Esophagus squamous epithelium (tissue), 4 donors: ENCODE measurements around the gene RBM48.

Experiments used
- POLR2A ChIP-seq, 4 donors: fragments of 450-650 bp; IDR thresholded peaks; one replicate each; pipeline ENCODE4 v1.6.1; 2017; ENCODE audit warnings: antibody characterized with exemption in 4 of 4, mild to moderate bottlenecking in 4 of 4, moderate library complexity in 3 of 4
- TF ChIP-seq, protein P1 (sequence below), 6 experiments: fragments of 450-650 bp in 4 of 6; fragments of 200-600 bp in 2 of 6; sonication (generic) in 2 of 6; IDR thresholded peaks; one replicate each; pipeline ENCODE4 v1.5.1; 2016 to 2019; ENCODE audit warnings: antibody characterized with exemption in 6 of 6, mild to moderate bottlenecking in 4 of 6, moderate library complexity in 4 of 6

- TF ChIP-seq, protein P1, sequence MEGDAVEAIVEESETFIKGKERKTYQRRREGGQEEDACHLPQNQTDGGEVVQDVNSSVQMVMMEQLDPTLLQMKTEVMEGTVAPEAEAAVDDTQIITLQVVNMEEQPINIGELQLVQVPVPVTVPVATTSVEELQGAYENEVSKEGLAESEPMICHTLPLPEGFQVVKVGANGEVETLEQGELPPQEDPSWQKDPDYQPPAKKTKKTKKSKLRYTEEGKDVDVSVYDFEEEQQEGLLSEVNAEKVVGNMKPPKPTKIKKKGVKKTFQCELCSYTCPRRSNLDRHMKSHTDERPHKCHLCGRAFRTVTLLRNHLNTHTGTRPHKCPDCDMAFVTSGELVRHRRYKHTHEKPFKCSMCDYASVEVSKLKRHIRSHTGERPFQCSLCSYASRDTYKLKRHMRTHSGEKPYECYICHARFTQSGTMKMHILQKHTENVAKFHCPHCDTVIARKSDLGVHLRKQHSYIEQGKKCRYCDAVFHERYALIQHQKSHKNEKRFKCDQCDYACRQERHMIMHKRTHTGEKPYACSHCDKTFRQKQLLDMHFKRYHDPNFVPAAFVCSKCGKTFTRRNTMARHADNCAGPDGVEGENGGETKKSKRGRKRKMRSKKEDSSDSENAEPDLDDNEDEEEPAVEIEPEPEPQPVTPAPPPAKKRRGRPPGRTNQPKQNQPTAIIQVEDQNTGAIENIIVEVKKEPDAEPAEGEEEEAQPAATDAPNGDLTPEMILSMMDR (IDR thresholded peaks at IDR 0.05), result no peak
- no peak for TF ChIP-seq POLR2A (IDR thresholded peaks at IDR 0.05)
These were observed 43.2 kb upstream of the RBM48 start for GRCh38 chr7:92485267-92485892.
